GM10847 (cell line): Measurements from ENCODE around the gene HSPA1L.

ENCODE experiments used
- POLR2A ChIP-seq: IDR thresholded peaks from 2 replicates; pipeline ENCODE4 v1.6.1; 2011; ENCODE audit not compliant: insufficient read length; ENCODE audit errors: extremely low read depth

Gene HSPA1L

DNA sequence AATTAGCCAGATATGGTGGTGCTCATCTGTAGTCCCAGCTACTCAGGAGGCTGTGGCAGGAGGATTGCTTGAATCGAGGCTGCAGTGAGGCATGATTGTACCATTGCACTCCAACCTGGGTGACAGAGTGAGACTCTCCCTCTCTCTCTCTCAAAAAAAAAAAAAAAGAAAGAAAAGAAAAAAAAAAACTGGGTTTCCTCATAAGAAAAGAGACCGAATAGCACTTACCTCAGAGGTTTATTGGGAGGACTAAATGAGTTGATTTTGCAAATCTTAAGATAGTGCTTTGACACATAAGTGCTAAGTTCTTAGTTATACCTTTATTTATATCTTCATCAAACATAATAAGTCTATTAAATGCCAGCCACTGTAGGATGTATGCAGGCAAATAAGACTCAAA lies 44.2 kb downstream of the HSPA1L start:
- TF ChIP-seq POLR2A, result no peak

DNA sequence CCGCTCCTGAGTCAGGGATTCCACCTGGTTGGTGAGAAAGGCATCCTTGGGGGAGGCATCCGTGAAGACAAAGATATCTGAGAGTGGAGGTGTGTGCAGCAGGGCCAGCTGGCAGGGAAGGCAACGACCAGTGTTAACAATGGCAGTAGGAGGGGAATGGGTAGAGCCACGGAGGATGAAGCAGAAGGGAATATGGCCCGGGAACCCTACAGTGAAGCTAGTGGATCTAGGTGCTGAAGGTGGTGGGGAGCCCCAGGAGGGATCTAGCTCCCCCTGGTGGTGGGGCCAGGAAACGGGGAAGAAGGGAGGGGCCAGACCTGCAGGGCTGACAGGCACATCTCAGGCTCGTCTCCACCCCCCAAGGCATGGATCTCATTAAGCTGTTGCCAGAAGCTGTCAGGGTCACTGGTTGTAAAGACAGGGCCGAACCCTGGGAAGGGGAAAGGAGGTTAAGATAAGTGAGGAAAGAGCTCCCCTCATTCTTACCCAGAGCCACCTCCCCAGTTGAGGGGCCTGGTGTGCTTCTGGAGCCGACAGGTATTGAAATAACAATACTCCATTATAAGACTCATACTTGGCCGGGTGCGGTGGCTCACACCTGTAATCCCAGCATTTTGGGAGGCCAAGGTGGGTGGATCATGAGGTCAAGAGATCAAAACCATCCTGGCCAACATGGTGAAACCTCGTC lies 45.3 kb downstream of the HSPA1L start:
- TF ChIP-seq POLR2A, result no peak

DNA sequence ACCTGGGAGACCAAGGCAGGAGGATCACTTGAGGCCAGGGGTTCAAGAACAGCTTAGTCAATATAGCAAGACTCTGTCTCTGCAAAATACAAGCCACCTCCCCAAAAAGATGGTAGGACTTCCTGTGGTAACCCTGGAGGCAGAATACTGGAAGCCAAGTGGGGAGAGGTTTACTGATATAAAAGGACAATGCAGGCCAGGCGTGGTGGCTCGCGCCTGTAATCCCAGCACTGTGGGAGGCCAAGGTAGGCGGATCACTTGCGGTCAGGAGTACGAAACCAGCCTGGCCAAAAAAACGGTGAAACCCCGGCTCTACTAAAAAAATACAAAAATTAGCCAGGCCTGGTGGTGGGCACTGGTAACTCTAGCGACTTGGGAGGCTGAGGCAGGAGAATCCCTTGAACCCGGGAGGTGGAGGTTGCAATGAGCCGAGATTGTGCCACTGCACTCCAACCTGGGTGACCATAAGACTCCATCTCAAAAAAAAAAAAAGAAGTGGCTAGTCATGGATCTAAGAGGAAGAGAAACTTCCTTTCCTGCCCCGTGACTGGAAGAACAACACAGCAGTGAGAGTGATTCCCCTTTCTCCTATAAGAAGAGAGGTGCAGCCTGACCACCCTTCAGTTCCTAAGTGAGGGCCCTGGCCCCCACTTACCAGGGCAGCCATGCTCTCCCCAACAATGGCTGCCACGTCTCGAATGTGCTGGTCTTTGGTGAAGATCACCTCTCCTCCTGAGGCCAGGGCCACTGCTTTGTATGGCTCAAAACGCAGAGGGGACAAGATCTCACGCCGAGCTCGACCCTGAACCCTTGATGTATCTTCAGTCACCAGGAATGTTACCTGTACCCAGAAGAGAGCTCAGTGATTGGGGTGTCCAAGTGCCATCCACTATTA lies 46.5 kb downstream of the HSPA1L start:
- no peak for TF ChIP-seq POLR2A

DNA sequence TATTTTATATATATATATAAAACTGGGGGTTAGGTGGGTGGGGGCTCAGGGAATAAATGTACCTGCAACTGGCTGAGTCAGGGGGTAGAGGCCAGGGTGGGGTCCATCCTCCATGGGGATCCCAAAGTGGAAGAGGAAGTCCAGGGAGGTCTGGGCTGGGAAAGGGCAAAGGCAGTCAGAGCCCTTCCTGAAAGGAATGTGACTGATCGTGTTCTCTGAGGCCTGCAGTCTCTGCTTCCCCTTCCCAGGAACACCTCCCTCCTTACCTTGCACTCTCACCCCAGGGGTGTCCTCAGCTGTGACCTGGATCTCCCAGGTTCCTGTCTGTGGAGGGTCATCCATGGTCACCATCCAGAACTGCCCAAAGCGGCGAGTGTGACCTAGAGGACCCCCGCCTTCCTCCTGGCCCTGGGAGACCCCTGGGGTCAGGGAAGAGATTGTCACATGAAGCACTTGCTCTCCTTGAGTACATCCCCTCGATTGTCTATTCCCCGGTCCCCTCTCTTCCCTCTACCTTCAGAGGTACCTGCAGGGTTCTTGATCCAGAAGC lies 47.9 kb downstream of the HSPA1L start:
- no peak for TF ChIP-seq POLR2A

DNA sequence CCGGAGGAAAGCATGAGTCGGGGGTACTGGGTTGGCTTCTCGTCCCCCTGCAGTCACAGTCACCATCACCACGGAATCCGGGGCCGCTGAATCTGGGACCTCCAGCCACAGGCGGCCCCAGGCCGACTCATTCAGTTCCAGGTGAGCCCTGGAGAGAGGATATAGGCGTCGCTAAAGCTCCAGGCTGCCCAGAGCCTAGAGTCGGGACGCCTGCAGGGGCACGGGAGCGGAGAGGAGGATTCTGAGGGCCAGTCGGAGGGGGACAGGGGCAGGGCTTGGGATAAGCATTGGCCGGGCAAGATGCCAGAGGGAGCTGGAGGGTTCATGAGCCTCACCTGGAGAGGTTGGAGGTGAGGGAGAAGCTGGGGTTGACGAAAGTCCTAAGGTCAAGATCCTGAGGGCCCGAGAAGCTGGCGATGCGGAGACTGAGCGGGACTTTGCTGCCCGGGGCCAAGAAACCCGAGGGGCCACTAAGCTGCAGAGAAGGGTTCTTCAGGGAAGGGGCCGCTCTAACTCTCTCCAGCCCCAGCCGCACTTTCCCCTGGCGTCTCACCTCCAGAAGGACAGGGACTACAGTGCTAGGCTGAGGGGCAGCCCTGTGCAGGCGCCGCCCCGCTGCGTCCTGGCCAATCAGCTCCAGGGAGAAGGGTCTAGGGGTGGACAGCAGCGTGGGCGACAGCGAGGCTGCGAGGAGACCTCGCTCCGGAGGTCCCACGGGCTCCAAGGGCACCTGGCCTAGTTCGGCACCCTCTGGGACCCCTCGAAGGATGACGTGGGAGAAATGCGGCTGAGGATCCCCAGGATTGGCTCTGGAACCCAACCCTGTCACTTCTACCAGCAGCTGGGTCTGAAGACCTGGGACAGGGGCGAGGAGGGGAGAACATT lies 48.9 kb downstream of the HSPA1L start:
- TF ChIP-seq POLR2A, result no peak

DNA sequence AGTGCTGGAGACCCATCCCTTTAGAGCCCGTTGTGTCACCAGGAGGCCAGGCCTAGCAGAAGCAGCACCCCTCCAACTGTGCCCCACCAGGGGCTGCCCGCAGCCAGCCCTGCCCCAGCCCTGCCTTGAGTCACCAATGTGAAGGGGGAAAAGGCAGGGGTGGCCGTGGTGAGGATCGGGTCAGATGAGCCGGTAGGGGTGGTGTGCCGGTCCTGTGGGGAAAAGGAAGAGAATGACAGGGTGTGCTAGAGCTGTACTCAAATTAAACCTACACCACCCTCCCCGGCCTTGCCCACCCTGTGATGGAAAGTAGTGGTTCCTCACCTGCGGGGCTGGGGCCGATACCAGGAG lies 49.5 kb downstream of the HSPA1L start:
- TF ChIP-seq POLR2A, result no peak

DNA sequence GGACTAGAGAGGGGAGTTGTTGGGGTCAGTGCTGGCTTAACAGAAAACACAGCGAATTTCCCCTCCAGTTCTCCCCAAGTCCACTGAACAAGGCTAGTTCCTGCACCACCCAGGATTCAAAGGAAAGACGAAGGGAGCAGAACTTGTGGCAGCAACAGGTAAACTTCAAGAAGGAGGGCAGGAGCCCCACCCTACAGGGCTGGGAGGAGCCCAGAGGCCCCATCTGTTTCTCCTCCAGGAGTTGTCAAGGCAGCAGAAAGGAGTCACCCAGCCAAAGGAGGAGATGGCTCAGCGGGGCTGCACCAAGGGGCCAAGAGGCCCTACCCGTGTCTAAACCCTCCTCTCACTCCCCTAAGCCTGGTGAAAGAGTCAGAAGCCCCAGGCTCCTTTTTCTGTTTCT lies 50.9 kb downstream of the HSPA1L start:
- no peak for TF ChIP-seq POLR2A

DNA sequence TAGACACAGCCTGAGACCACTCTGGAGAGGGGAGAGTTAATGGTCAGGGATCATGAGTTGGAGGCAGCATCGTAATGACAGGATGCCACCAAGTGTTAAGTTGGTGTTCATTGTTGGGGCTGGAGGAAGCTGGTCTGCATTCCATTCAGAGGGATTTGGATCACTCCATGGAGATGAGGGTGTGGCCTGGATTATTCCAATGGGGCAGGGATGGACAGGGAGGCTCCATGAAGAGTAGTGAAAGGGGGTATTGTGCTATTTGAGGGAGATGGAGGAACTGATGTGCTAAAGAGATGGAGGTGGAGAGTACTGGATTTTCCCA lies 51.5 kb downstream of the HSPA1L start:
- TF ChIP-seq POLR2A, result no peak

DNA sequence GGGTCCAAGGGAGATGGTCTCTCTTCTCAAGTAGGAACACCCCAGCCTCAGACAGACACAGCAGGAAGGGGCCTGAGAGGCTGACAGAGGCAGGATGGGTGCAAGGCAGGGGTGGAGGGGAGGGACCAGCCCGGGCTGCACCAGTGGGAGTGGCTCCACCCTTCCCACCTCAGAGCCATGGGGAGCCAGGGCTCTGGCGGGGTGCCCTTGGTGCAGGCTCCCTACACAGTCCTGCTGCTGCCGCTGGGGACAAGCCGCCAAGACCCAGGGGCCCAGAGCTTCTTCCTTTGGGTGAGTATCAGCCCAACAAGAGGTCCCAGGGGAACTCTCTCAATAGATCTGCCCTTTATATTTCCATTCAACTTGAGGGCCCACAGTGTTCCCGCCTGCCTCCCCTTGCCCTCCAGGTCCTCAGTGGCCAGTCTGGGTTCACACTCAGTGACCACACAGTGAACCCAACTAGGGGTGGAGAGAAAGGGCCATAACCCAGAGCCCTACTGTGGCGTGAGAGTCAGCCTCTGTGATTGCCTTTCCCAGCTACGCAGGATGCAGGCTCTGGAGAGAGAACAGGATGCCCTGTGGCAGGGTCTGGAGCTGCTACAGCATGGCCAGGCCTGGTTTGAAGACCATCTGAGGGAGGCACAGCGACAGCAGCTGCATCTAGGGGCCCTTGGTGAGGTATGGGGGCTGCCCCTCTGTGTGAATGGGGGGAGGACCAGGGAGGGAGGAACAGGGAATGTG lies 52.0 kb downstream of the HSPA1L start:
- TF ChIP-seq POLR2A, result no peak

DNA sequence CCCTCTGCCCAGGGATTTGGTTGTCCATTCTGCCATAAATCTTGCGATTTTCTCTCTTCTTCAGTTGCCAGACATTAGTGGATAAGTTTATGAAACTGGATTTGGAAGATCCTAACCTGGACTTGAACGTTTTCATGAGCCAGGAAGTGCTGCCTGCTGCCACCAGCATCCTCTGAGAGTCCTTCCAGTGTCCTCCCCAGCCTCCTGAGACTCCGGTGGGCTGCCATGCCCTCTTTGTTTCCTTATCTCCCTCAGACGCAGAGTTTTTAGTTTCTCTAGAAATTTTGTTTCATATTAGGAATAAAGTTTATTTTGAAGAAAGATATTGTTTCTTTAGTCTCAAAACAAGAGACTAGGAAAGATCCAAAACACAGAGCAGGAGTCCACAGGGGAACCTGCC lies 52.7 kb downstream of the HSPA1L start, which contains the start of gene SAPCD1:
SAPCD1 (plus strand) TSS at position 301 of the 400 bp plus-strand sequence. CDS start 399 bp downstream, outside the sequence.
- TF ChIP-seq POLR2A, result no peak

DNA sequence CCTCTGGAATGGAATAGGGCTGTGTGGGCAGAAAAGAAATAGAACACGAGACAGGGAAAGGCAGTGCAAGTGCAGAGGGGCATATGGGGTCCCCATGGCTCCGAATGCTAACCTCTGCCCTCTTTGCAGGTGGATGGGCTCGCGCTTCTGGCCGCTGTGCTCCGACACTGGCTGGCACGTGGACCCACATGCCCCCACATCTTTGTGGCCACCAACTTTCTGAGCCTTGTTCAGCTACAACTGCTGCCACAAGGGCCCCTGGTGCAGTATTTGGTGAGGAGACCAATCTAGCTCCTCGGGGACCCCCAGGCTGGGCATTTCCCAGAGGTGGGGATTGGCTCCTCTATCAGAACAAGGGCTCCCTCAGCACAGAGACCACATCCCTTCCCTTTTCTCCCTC lies 53.7 kb downstream of the HSPA1L start:
- TF ChIP-seq POLR2A, result no peak

DNA sequence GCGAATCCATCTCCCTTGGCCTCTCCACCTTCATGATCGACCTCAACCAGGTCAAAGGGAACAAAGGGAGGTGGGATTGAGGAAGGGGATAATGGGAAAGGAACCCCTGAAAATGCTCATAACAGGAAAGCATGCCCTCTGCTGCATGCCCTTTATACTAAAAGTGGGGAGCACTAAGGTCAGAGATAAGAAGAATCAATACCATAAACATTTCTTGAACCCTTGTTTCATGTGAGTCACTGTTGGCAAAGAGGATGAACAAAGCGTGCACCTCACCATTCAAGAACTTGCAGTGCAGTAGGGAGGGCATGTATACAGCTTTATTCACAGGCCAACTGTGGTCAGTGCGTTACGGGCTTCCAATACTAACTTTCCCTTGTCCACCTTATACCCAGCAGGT lies 54.3 kb downstream of the HSPA1L start:
- no peak for TF ChIP-seq POLR2A
